SHP77 (cell line): ENCODE measurements around the gene FGD5.

Experiments
- DNase-seq, 2 experiments: peaks; one replicate each; lab custom pipeline; 2025; lab: John Stamatoyannopoulos, UW

Gene FGD5

DNA sequence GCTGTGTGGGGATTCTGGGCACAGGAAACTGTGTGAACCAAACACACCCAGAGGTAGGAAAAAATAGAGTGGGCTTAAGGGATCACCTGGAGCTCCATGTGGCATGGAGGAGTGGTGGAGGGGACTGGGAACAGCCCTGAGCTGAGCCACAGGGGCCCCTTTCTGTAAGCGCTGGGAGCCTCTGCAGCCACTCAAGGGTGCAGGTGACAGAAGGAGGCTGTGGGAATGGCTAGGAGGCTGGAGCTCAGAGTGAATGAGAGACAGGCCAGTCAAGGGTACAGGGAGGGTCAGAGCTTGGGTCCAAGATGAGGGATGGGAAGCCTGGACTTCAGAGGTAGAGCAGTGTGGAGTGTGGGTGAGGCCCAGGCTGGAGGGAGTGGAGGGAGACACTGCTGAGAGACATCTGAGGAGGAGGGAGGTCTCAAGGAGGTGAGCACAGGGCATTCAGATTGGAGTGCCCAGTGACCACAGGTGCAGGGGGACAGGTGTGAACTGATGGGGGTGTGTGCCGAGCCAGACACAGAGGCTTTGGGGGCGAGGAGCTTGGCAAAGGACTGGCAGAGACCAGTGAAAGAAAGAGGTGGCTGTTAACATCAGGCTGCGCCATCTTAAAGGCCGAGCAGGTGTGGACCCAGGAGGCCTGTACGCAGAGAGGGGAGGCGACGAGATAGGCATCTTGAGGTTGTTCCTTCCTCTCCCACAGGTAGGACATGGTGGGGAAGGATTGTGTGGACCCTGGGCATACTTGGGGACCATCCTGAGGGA lies 56.8 kb downstream of the FGD5 start:
- no peak for DNase-seq

GRCh38 chr3:14876921-14877333 lies 58.2 kb downstream of the FGD5 start:
- peak; percentile 45 to 57 for DNase-seq

- no peak for DNase-seq
These were observed 58.7 kb downstream of the FGD5 start for GRCh38 chr3:14877469-14877868.

- DNase-seq: peak in 1 of 2 experiments; percentile 44
These were observed 60.6 kb downstream of the FGD5 start for GRCh38 chr3:14879211-14879874.

DNA sequence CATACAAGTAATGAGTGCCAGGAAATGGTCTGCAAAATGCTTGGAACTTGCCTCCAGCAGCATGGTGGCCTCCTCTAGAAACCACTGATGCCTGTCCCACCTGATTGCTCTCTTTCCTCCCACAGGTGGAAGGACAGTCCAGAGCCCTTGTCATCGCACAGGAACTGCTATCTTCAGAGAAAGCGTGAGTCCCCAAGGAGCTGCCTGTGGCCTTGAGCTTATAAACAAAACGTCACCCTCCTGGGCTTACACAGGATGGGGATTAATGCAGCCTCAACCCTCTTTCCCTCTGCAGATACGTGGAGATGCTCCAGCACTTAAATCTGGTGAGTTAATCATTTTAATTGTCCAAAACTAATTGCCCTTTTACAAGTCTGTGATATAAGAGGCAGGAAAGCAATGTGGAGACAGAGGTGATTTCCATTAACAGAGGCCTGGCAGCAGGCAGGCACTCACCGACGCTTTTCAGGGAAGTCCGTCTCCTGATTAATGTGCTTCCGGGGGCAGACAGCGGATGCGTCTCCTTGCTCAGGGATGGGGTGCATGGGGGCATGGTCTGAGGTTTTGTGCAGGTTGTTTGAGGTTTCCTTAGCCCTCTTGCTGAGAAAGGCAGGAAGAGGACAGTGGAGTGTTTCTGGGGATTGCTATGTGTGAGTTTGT lies 61.8 kb downstream of the FGD5 start:
- no peak for DNase-seq

DNA sequence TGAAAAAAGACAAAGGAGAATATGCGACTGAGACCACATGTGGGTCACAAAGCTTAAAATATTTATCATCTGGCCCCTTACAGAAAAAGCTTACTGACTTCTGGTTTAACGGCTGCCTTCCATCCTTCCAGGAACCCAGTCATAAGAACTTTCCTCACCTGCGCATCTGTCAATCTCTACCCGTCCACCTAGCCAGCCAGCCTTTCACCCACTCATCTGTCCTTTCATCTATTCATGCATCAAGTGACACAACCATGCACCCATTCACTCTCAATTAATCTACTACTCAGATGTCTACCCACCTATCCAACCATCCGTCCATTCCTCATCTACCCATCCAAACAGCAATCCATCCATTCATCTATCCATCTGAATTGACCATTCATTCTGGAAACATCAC lies 64.5 kb downstream of the FGD5 start:
- no peak for DNase-seq

DNA sequence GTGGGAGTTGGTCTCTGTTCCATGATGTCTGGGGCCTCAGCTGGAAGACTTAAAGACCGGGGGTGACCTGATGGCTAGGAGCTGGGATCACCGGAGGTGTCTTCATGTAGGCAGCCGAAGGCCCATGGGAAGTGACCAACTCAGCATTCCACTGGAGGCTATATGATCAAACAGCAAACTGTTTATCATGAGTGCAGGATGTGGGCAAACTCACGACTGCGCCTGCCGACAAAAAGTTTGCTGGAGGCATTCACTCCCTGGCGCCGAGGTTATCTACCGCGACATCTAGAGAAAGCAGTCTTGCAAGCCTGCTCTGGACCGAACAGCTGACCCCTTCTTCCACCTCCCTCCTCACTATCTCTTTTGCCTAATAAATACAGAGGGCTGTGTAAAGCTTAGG lies 65.9 kb downstream of the FGD5 start:
- no peak for DNase-seq

DNA sequence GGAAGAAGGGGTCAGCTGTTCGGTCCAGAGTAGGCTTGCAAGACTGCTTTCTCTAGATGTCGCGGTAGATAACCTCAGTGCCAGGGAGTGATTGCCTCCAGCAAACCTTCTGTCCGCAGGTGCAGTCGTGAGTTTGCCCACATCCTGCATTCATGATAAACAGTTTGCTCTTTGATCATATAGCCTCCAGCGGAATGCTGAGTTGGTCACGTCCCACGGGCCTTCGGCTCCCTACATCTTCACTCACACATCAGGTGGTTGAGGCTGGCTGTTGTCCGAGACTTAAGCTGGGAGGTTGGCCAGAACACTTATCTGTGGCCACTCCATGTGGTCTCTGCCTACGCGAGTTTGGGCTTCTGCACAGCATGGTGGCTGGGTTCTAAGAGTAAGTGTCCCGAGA lies 66.5 kb downstream of the FGD5 start:
- no peak for DNase-seq

GRCh38 chr3:14886101-14886500 lies 67.3 kb downstream of the FGD5 start:
- no peak for DNase-seq

GRCh38 chr3:14889205-14889604 lies 70.4 kb downstream of the FGD5 start:
- no peak for DNase-seq

GRCh38 chr3:14889943-14890342 lies 71.2 kb downstream of the FGD5 start:
- no peak for DNase-seq

DNA sequence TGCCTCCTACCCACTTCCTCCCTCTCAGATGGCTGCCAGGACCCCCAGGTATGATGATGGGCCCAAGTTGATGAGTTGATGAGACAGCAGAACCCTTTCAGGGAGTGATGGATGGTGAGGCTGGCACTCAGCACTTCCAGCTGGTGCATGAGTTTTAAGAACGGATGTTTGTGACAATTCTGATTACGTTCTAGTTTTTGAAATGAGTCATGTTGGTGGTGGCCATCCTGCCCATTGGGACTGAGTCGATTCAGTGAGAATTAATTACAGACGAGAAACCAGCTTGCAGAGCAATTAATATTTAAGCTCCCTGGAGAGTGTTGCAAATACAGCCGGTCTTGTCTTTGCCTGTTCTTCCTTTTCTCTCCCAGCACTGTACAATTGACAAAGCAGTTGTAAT lies 71.7 kb downstream of the FGD5 start:
- no peak for DNase-seq

GRCh38 chr3:14891135-14892132 lies 72.7 kb downstream of the FGD5 start:
- no peak for DNase-seq

DNA sequence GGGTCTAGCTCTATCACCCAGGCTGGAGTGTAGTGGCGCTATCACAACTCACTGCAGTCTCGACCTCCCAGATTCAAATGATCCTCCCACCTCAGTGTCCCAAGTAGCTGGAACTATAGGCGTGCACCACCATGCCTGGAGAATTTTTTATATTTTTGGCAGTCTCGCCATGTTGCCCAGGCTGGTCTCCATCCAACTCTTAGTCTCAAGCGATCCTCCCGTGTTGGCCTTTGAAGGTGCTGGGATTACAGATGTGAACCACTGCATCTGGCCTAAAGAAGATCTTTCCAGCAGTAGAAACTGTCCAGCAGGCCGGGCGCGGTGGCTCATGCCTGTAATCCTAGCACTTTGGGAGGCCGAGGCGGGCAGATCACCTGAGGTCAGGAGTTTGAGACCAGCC lies 73.5 kb downstream of the FGD5 start:
- DNase-seq: no peak

DNA sequence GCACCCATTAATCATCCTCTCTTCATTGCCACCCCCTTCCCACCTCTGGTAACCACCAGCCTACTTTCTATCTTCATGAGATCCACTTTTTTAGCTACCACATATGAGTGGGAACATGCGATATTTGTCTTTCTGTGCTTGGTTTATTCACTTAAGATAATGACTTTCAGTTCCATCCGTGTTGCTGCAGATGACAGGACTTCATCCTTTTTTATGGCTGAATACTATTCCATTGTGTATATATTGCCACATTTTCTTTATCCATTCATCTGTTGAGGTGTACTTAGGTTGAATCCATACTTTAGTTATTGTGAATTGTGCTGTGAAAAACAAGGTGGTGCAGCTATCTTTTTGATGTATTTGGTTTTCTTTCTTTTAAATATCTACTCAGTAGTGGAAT lies 75.3 kb downstream of the FGD5 start:
- DNase-seq: no peak

DNA sequence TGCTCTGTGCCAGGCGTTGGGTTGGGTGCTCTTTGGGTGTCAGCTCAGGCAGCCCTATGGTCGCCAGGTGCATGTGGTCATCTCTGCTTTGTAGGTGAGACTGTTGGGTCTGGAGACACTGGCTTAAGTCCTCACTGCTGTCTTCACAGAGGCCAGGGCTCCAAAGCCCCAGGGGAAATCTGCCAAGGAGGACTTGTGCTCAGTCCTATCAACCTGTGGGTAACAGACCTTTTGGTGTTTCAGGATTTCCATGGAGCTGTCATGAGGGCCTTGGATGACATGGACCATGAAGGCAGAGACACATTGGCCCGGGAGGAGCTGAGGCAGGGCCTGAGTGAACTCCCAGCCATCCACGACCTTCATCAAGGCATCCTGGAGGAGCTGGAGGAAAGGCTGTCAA lies 78.5 kb downstream of the FGD5 start:
- no peak for DNase-seq

DNA sequence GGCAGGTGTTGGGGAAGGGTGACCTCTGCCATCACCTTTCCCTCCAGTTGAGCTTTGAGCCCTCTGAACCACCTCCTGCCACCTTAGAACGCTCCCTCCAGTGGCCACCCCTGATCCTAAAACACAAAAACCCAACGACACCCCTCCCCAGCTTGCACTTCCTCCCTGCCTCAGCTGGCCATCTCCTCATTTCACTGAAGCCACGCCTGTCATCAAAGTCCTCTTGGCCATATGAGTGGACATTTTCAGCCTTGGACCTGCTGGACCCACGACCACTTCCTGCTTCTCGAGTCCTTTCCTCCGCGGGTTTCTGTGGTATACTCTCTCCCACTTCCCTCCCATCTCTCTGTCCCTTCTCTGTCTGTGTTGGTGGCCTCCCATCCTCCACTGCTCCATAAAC lies 80.2 kb downstream of the FGD5 start:
- DNase-seq: no peak

GRCh38 chr3:14899993-14900618 lies 81.3 kb downstream of the FGD5 start:
- peak; percentile 39 to 62 for DNase-seq

- no peak for DNase-seq
These were observed 82.4 kb downstream of the FGD5 start for GRCh38 chr3:14900881-14901873.

GRCh38 chr3:14902719-14903118 lies 84.0 kb downstream of the FGD5 start:
- no peak for DNase-seq
